ENCODE results near the gene CPLX3. TPM values are rescaled to one million over a fixed set of nuclear protein-coding genes. Genes with fewer than 3 reads are reported as not detected.

The CPLX3 gene
- total RNA-seq, 4 donors from 2014 or later: 0.33 TPM; not detected in 3

- H3K36me3 ChIP-seq: no peaks in the 10 kb centered on the region
- no peak overlapping the region for H3K4me3 ChIP-seq
- no peak for TF ChIP-seq POLR2A (IDR thresholded peaks at IDR 0.05; ENCODE audit: low read depth)
- no peak for TF ChIP-seq EP300 (IDR thresholded peaks at IDR 0.05)
- TF ChIP-seq POLR2AphosphoS5 (IDR thresholded peaks at IDR 0.05): no peak
- no peak for TF ChIP-seq CTCF (IDR thresholded peaks at IDR 0.05)
- intact Hi-C loops (cut with DNase I): no loop called here
- H3K27ac ChIP-seq (replicated peaks in 1 of 4): no peak overlapping the region
- peaks cover 0 to 39% (median 15%) of the 10 kb centered on the region in 4 donors for H3K27me3 ChIP-seq
- no peak for DNase-seq (ENCODE audit: extremely low spot score)
- H3K9me3 ChIP-seq: no peaks in the 10 kb centered on the region
- 68% methylated on average over 7 of the region's 7 CpGs for WGBS
- H3K4me1 ChIP-seq: peaks cover 0 to 11% (median 8%) of the 10 kb centered on the region in 4 donors
These were observed 1.5 kb upstream of the CPLX3 start for GRCh38 chr15:74824976-74825375.

DNA sequence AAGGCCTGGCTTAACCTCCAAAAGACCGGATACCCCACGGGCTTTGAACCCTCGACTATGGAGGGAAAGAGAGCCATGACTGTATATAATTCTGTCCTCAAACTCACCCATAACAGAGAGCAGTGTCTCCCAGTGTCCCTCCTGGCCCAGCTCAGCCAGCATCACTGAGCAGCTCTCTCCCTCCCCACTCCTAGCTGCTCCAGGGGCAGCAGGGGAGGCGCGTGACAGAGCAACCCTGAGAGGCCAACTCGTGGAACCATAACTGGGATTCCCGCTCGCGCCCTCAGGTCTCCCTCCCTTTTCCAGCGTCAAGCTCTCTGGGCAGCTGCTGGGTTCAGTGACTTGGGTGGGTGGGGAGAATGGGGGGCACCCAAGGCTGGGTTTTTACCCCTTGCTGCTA, 561 bp upstream of the CPLX3 start:
- H3K4me1 ChIP-seq: peaks cover 0 to 11% (median 8%) of the 10 kb centered on the region in 4 donors
- H3K36me3 ChIP-seq: no peaks in the 10 kb centered on the region
- no peak overlapping the region for H3K27ac ChIP-seq (replicated peaks in 1 of 4)
- H3K4me3 ChIP-seq: no peak overlapping the region
- 37% methylated on average over 9 of the region's 10 CpGs for WGBS
- no peaks in the 10 kb centered on the region for H3K9me3 ChIP-seq
- TF ChIP-seq CTCF (IDR thresholded peaks at IDR 0.05): no peak
- no peak for TF ChIP-seq POLR2AphosphoS5 (IDR thresholded peaks at IDR 0.05)
- TF ChIP-seq POLR2A (IDR thresholded peaks at IDR 0.05; ENCODE audit: low read depth): no peak
- no peak for TF ChIP-seq EP300 (IDR thresholded peaks at IDR 0.05)
- H3K27me3 ChIP-seq: peaks cover 0 to 39% (median 15%) of the 10 kb centered on the region in 4 donors
- no peak for DNase-seq (ENCODE audit: extremely low spot score)
- intact Hi-C loops (cut with DNase I): no loop called here

DNA sequence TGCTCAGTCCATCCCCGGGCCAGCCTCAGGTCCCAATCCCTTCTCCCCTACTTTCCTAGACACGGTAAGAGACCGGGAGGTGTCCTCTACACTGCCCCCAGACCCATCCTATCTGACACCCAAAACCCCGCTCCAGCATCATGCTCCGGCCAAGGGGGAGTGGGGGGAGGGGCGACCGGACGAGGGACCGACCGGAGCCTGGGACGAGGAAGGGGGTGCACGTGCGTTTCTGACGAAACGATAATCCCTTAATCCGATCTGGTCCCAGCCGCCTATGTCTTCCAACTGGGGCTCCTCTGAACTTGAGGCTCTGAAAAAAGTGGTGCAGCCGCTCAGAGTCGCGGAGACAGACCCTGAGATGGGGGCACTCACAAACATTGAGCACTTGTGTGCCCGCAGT, 494 bp downstream of the CPLX3 start:
- 15% methylated on average over 11 of the region's 21 CpGs for WGBS
- intact Hi-C loops (cut with DNase I): no loop called here
- peaks cover 0 to 39% (median 15%) of the 10 kb centered on the region in 4 donors for H3K27me3 ChIP-seq
- H3K4me3 ChIP-seq: no peak overlapping the region
- no peaks in the 10 kb centered on the region for H3K36me3 ChIP-seq
- TF ChIP-seq CTCF (IDR thresholded peaks at IDR 0.05): no peak
- TF ChIP-seq POLR2A (IDR thresholded peaks at IDR 0.05; ENCODE audit: low read depth): no peak
- no peak for TF ChIP-seq EP300 (IDR thresholded peaks at IDR 0.05)
- TF ChIP-seq POLR2AphosphoS5 (IDR thresholded peaks at IDR 0.05): no peak
- H3K9me3 ChIP-seq: no peaks in the 10 kb centered on the region
- H3K27ac ChIP-seq (replicated peaks in 1 of 4): no peak overlapping the region
- peaks cover 8 to 11% (median 10%) of the 10 kb centered on the region in 4 donors for H3K4me1 ChIP-seq
- DNase-seq (ENCODE audit: extremely low spot score): no peak

DNA sequence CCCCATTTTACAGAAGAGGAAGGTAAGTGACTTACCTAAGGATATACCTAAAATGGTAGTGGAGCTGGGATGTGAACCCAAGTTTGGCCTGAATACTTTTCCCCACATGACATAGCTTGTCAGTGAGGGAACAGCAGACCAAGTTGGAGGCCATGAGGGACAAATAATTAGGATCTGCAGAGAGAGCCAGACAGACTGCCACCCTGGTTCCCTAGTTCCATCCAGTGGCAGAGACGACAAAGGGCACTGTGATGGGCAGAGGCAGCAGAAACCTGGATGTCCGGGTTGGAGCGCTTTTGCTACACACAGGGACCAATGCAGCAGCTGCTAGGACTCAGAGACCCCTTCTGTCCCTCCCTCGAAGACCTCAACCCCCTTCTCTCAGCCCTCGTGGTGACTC, 1.2 kb downstream of the CPLX3 start:
- no CpG with 5 or more reads among the region's 5 CpGs for WGBS
- H3K27ac ChIP-seq (replicated peaks in 1 of 4): no peak overlapping the region
- H3K4me3 ChIP-seq: no peak overlapping the region
- TF ChIP-seq CTCF (IDR thresholded peaks at IDR 0.05): no peak
- no peak for TF ChIP-seq EP300 (IDR thresholded peaks at IDR 0.05)
- H3K4me1 ChIP-seq: peaks cover 8 to 11% (median 10%) of the 10 kb centered on the region in 4 donors
- H3K9me3 ChIP-seq: no peaks in the 10 kb centered on the region
- peaks cover 0 to 39% (median 15%) of the 10 kb centered on the region in 4 donors for H3K27me3 ChIP-seq
- H3K36me3 ChIP-seq: no peaks in the 10 kb centered on the region
- no peak for DNase-seq (ENCODE audit: extremely low spot score)
- intact Hi-C loops (cut with DNase I): no loop called here

DNA sequence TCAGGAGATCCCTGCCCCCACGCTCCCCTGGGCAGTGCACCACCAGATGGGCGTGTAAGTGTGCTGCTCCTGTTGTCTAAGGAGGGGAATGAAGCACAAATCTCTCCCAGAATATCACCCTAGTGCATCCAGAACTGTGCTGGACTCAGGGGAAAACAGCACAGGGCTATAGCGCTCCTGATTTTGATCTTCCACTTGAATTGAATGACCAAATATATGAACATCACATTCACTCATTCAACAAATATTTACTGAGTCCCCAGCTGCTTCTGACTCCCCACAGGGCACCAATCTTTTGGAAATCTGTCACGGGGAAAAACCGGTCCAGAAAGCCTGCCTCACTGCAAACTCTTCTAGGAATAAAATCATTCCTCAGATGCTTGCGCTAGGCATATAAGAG, 2.4 kb downstream of the CPLX3 start:
- H3K36me3 ChIP-seq: no peaks in the 10 kb centered on the region
- H3K4me3 ChIP-seq: no peak overlapping the region
- peaks cover 0 to 39% (median 15%) of the 10 kb centered on the region in 4 donors for H3K27me3 ChIP-seq
- 76% methylated on average over 6 of the region's 6 CpGs for whole genome bisulfite sequencing
- no peaks in the 10 kb centered on the region for H3K9me3 ChIP-seq
- no peak overlapping the region for H3K27ac ChIP-seq (replicated peaks in 1 of 4)
- peaks cover 8 to 11% (median 10%) of the 10 kb centered on the region in 4 donors for H3K4me1 ChIP-seq
- TF ChIP-seq EP300 (IDR thresholded peaks at IDR 0.05) (no peak), POLR2AphosphoS5 (IDR thresholded peaks at IDR 0.05) (no peak), POLR2A (IDR thresholded peaks at IDR 0.05; ENCODE audit: low read depth) (no peak), CTCF (IDR thresholded peaks at IDR 0.05) (no peak)
- no peak for DNase-seq (ENCODE audit: extremely low spot score)
- intact Hi-C loops (cut with DNase I): no loop called here

Data from esophagus muscularis mucosa (tissue), 4 donors.